SH-SY5Y (cell line): ENCODE results near the gene FAM174B.

Experiments
- GATA2 ChIP-seq: IDR thresholded peaks from 2 replicates; pipeline ENCODE4 v1.6.1; 2011; ENCODE audit warnings: mild to moderate bottlenecking, low read depth, low read length
- GATA3 ChIP-seq: IDR thresholded peaks from 2 replicates; pipeline ENCODE4 v1.6.1; 2011; ENCODE audit warnings: low read depth, mild to moderate bottlenecking, low read length, moderate library complexity

Gene FAM174B

GRCh38 chr15:92597548-92597947 is 58.0 kb downstream of the FAM174B start:
- TF ChIP-seq GATA3 (no peak), GATA2 (no peak)

- TF ChIP-seq GATA3 (no peak), GATA2 (no peak)
These were observed 59.0 kb downstream of the FAM174B start for GRCh38 chr15:92596623-92597022.

- TF ChIP-seq GATA2 = no peak
- no peak for TF ChIP-seq GATA3
These were observed 59.8 kb downstream of the FAM174B start for GRCh38 chr15:92595506-92596381.

GRCh38 chr15:92591275-92591674 is 64.3 kb downstream of the FAM174B start:
- TF ChIP-seq GATA3 (no peak), GATA2 (no peak)

- TF ChIP-seq GATA3 = no peak
- no peak for TF ChIP-seq GATA2
These were observed 68.6 kb downstream of the FAM174B start for GRCh38 chr15:92586966-92587365.

- no peak for TF ChIP-seq GATA2
- TF ChIP-seq GATA3 = no peak
These were observed 69.1 kb downstream of the FAM174B start for GRCh38 chr15:92586383-92586942.

- TF ChIP-seq GATA3 (no peak), GATA2 (no peak)
These were observed 71.5 kb downstream of the FAM174B start for GRCh38 chr15:92584105-92584504.

GRCh38 chr15:92583096-92584034 is 72.2 kb downstream of the FAM174B start:
- TF ChIP-seq GATA2 (no peak), GATA3 (no peak)

- no peak for TF ChIP-seq GATA2
- no peak for TF ChIP-seq GATA3
These were observed 73.4 kb downstream of the FAM174B start for GRCh38 chr15:92582206-92582605.

- TF ChIP-seq GATA2 = no peak
- TF ChIP-seq GATA3 = no peak
These were observed 74.6 kb downstream of the FAM174B start for GRCh38 chr15:92580933-92581445.

- no peak for TF ChIP-seq GATA2
- no peak for TF ChIP-seq GATA3
These were observed 75.1 kb downstream of the FAM174B start for GRCh38 chr15:92580521-92580920.

- TF ChIP-seq GATA2 (no peak), GATA3 (no peak)
These were observed 75.6 kb downstream of the FAM174B start for GRCh38 chr15:92579931-92580470.

GRCh38 chr15:92579486-92579885 is 76.1 kb downstream of the FAM174B start:
- TF ChIP-seq GATA3 = no peak
- TF ChIP-seq GATA2 = no peak
